NK-92 treated with Interleukin-12 subunit alpha and Interleukin-12 subunit beta, amount 100 ng/mL, for 24 hours (cell line): ENCODE data around the gene IFNA8.
"Not testable (repeated sequence)": the region's sequence is repeated elsewhere in the genome, so short reads cannot be mapped to it uniquely, and the experiment has no call there.

ENCODE experiments used
- DNase-seq: peaks from one replicate; lab custom pipeline; 2025; lab: John Stamatoyannopoulos, UW

Gene IFNA8

GRCh38 chr9:21429191-21429590 lies 20.3 kb downstream of the IFNA8 start:
- no peak for DNase-seq

- DNase-seq = no peak
Observed at GRCh38 chr9:21432672-21433425, 23.9 kb downstream of the IFNA8 start.

DNA sequence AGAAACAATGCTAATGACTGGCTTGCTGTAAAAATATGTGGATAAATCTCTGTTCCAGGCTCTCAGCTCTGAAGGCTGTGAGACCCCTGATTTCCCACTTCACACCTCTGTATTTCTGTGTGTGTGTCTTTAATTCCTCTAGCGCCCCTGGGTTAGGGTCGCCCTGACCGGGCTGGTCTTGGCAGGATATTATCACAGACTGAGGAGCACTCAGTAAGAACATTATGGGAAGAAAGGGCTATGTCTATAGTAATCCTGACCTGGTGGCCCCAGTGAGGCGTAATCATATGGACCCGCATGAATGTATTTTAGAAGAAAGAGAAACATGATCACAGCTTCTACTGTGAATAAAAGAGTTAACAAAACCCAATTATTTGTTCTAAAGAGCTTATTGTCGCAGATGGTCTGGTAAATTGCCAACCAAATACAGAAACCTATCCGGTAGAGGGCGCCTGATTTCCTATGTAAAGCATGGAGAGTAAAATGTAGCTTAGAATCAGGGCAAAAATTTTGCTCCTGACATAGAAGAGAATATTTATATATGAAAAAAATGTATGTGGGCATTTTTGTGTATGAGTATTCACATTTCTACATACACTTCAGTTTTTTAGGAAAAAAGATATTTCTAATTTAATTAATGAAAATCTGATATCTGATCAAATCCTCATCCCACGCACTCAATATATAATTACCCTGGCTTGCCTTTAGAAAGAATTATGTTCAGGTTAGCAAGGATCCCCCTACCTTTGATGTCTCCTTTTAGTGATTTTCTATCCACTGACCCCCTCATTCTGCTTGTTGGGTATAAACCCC lies 25.5 kb downstream of the IFNA8 start:
- DNase-seq = no peak

DNA sequence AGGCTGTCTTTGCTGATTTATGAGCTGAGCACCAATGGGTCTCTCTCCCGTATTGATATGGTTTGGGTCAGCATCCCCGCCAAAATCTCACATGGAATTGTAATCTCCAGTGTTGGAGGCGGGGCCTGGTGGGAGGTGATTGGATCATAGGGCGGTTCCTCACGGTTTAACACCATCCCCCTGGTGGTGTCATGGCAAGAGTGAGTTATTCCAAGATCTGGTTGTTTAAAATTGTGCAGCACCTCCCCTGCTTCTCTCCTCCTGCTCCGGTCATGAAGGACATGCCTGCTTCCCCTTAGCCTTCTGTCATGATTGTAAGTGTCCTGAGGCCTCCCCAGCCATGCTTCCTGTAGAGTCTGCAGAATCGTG lies 26.1 kb downstream of the IFNA8 start:
- not testable (repeated sequence) for DNase-seq

- DNase-seq = no peak
Observed at GRCh38 chr9:21440139-21440538, 31.2 kb downstream of the IFNA8 start, which contains the start of gene IFNA1. IFNA1 (plus strand) TSS chr9:21440439; CDS start chr9:21440508, 69 bp downstream.

DNA sequence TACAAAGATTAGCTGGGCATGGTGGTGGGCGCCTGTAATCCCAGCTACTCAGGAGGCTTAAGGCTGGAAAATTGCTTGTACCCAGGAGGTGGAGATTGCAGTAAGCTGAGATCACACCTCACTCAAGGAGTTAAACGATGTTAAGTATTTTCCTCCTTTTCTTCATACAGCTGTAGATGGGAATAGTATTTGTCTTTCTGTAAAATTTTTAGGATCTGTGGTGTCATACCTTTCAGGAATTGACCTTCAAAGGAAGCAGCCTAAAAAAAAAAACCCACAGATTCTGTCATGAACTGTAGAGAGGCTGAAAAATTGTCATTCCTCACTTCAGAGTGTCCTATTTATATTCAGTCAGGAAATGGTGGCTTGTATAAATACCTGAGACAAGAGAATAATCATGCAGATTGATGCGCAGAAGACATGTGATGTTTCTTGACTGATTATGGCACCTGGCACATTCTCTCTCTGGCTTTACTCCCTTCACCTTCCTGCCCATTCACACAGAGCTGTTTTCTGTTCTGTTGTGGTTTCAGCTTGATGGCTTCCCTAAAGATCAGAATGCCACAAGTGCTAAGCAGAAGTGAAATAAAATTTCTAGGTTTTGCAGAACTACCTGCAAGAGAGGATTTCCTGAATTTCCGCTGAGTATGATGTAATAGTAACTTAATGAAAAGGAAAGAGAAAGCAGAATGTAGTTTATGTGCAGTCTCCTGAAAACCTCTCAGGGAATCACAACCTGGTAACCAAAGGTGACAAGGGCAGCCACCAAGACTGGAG lies 35.1 kb downstream of the IFNA8 start:
- DNase-seq = no peak

DNA sequence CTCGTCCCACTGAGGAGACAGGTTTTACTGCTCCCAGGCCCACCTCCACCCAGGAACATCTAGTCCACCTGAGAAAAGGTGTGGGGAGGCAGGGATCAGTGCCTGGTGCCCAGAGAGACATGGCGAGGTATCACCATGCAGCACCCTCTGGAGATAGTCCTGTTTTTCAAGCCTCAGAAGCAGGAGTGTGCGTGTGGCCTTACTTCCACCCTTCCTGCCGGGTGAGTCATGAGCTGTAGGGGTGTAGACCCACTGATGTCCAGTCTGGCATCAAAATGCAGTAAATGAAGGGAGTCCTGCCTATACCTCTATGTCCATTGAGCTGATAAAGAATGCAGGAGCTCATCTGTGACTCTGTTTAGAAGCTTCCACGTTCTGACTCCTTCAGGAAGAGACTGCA lies 40.4 kb downstream of the IFNA8 start:
- not testable (repeated sequence) for DNase-seq

DNA sequence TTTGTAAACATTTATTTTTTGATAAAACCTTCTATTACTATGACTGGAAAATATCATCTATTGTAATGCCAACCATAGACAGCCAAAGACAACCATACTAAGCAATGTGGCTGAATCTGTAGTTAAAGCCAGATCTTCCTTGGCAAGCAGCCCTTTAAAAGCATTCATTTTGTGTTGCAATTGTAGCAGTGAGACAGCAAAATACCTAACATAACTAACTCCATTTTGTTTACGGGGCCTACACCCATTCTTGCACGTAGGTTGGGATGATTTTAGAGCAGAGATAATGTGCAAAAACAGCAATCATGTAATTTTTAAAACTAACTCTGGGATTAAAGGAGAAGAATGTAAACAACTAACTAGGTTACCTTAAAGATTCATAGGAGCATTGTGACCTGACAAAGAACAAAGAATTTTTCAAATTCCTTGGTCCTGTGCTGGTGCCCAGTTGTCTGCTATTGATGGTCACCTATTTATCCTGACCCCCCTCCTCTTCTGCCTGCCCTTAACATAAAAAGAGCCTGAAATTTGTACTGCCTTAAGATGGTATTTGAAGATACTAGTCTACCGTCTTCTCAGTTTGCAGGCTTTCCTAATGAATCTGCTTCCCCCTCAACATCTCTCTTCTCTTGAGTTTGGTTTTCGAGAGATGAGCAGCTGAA lies 41.9 kb downstream of the IFNA8 start:
- DNase-seq = no peak

- DNase-seq = no peak
Observed at GRCh38 chr9:21452681-21453080, 43.8 kb downstream of the IFNA8 start.

DNA sequence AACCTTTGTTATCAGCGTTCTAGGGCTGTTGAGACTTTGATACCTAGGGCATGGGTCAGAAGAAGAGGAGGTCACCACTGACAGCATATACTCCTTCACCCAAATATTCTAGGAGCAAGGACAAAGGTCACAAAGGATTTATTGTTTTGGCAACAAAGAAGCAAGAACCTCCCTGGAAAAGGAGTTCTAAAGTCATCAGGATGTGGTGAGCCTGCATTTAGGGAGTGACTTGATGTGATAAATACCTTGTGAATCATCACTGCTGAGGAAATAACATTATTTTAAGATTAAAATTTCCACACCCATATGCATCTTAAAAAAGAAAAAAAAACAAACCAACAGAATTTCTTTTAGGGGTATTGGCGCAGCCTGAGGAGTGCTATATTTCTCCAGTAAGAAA lies 45.2 kb downstream of the IFNA8 start:
- no peak for DNase-seq

DNA sequence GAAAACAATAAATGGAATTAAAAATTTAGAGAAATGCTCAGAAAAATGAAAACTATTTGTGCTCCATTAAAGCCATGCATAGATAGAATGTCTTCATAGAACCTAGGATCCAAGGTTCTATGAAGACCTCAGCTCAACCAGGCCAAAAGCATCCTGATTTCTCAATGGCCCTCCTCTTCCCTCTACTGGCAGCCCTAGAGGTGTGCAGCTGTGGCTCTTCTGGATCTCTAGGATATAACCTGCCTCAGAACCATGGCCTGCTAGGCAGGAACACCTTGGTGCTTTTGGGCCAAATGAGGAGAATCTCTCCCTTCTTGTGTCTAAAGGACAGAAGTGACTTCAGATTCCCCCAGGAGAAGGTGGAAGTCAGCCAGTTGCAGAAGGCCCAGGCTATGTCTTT lies 46.4 kb downstream of the IFNA8 start:
- DNase-seq = no peak
